Naive thymus-derived CD4-positive, alpha-beta T cell (primary cell): ENCODE data around the gene GBP2. TPM values are rescaled to one million over a fixed set of nuclear protein-coding genes. Genes with fewer than 3 reads are reported as not detected.
A peak's percentile ranks its signal among the peaks of the same experiment; 100 is the strongest.

Experiments used
- ATAC-seq: fragments of 150-1000 bp; cut with Tn5 transposase; 2 replicates; pipeline ENCODE4 v1.10.0; 2021; ENCODE audit warnings: mild to moderate bottlenecking, moderate library complexity
- CTCF ChIA-PET: fragments of 350-600 bp; sonication (Branson Sonifier 250); formaldehyde crosslinking; loops from one replicate; lab custom pipeline; 2021; ENCODE audit warnings: antibody characterized with exemption; lab: Charles Lee
- POLR2A ChIA-PET: fragments of 350-600 bp; sonication (Branson Sonifier 250); formaldehyde crosslinking; loops from one replicate; lab custom pipeline; 2021; ENCODE audit warnings: antibody characterized with exemption, inconsistent platforms; lab: Charles Lee
- DNase-seq, 9 donors: peaks; one replicate each; pipeline versions ENCODE4 v3.0.0 to v3.0.0-alpha.2; 2020 to 2022; ENCODE audit warnings: mixed read lengths in 1 of 9
- H3K27ac ChIP-seq: one replicate; pipeline ENCODE4 v1.7.0; 2013; ENCODE audit warnings: mild to moderate bottlenecking, low read depth, low read length, moderate library complexity
- H3K27me3 ChIP-seq, 2 donors: one replicate each; pipeline ENCODE4 v1.7.0; 2013; ENCODE audit warnings: low read length in 2 of 2, mild to moderate bottlenecking in 2 of 2, moderate library complexity in 2 of 2; ENCODE audit not compliant: control insufficient read depth in 2 of 2, insufficient read depth in 2 of 2
- H3K36me3 ChIP-seq, 3 experiments: 1 replicate in 2 of 3; 2 replicates in 1 of 3; pipeline ENCODE4 v1.7.0; 2013; ENCODE audit warnings: low read length in 3 of 3, mild to moderate bottlenecking in 3 of 3, moderate library complexity in 1 of 3; ENCODE audit not compliant: insufficient read depth in 3 of 3, control insufficient read depth in 2 of 3
- H3K4me1 ChIP-seq, 2 donors: one replicate each; pipeline ENCODE4 v1.7.0; 2013; ENCODE audit warnings: low read length in 2 of 2, mild to moderate bottlenecking in 2 of 2, moderate library complexity in 1 of 2; ENCODE audit not compliant: control insufficient read depth in 2 of 2, insufficient read depth in 2 of 2
- H3K4me3 ChIP-seq: 2 replicates; pipeline ENCODE4 v1.7.0; 2013; ENCODE audit warnings: mild to moderate bottlenecking, low read length
- H3K9me3 ChIP-seq, 3 experiments: 1 replicate in 2 of 3; 2 replicates in 1 of 3; pipeline ENCODE4 v1.7.0; 2013; ENCODE audit warnings: low read length in 3 of 3; ENCODE audit not compliant: control insufficient read depth in 2 of 3
- H3K27ac Mint-ChIP-seq, 9 donors: one replicate each; pipeline ENCODE4 v1.8.0; 2020 to 2022; ENCODE audit warnings: mixed read lengths in 9 of 9, mild to moderate bottlenecking in 8 of 9, moderate library complexity in 5 of 9, inconsistent platforms in 2 of 9
- H3K27me3 Mint-ChIP-seq, 5 donors: one replicate each; pipeline ENCODE4 v1.8.0; 2021 to 2022; ENCODE audit warnings: mixed read lengths in 5 of 5, mild to moderate bottlenecking in 1 of 5
- H3K36me3 Mint-ChIP-seq, 5 donors: one replicate each; pipeline ENCODE4 v1.8.0; 2020 to 2022; ENCODE audit warnings: mixed read lengths in 5 of 5, mild to moderate bottlenecking in 3 of 5, inconsistent platforms in 1 of 5
- H3K4me1 Mint-ChIP-seq, 7 donors: one replicate each; pipeline ENCODE4 v1.8.0; 2020 to 2022; ENCODE audit warnings: mixed read lengths in 7 of 7, mild to moderate bottlenecking in 3 of 7, inconsistent platforms in 1 of 7
- H3K4me3 Mint-ChIP-seq, 10 donors: one replicate each; pipeline ENCODE4 v1.8.0; 2020 to 2022; ENCODE audit warnings: mild to moderate bottlenecking in 10 of 10, mixed read lengths in 10 of 10, moderate library complexity in 6 of 10, inconsistent platforms in 2 of 10
- H3K9me3 Mint-ChIP-seq, 11 donors: one replicate each; pipeline ENCODE4 v1.8.0; 2020 to 2022; ENCODE audit warnings: mixed read lengths in 11 of 11, mild to moderate bottlenecking in 4 of 11, inconsistent platforms in 1 of 11, moderate library complexity in 1 of 11
- intact Hi-C, 2 donors: fragments of 100-400 bp; cut with micrococcal nuclease; formaldehyde crosslinking; loops; one replicate each; pipeline ENCODE4 v1.15.1; 2023
- polyA plus RNA-seq, 2 donors: library from polyadenylated mRNA; unstranded; fragments of 300-500 nt; fragmentation: Illumina TruSeq; gene quantifications; one replicate each; pipeline ENCODE4 v1.2.3, GENCODE V29; 2021
- total RNA-seq, 6 experiments: library from RNA in 5 of 6; stranded (reverse) in 5 of 6; gene quantifications; 1 replicate in 5 of 6; 2 replicates in 1 of 6; pipeline ENCODE4 v1.2.3 and lab custom pipeline; 2021 to 2026

Gene GBP2
- total and polyA plus RNA-seq, 7 experiments from 2014 or later = 73.8 to 200 (median 104) TPM

- Histone ChIP-seq H3K9me3 (no peaks in the 10 kb centered on the region), H3K4me1 (peaks cover 17 to 21% of the 10 kb centered on the region in 2 donors), H3K4me3 (no peak overlapping the region), H3K27ac (no peak overlapping the region), H3K27me3 (no peaks in the 10 kb centered on the region), H3K36me3 (peaks cover 18 to 39% (median 34%) of the 10 kb centered on the region in 3 experiments)
- no peaks in the 10 kb centered on the region for H3K9me3 Mint-ChIP-seq
- no peaks in the 10 kb centered on the region for H3K27me3 Mint-ChIP-seq
- ATAC-seq = no peak
- H3K36me3 Mint-ChIP-seq = peaks cover 0 to 38% (median 16%) of the 10 kb centered on the region in 5 donors
- H3K4me3 Mint-ChIP-seq = peak overlapping the region in 6 of 10 donors; percentile 0 to 98 (median 67)
- H3K27ac Mint-ChIP-seq = peak overlapping the region in 6 of 9 donors; percentile 11 to 97 (median 50)
- POLR2A ChIA-PET = interaction anchor here (1.0 kb wide), 1 partner anchor 22 kb away, joined by 3 read pairs; no protein-coding TSS in a partner anchor
- intact Hi-C loops = loop anchor here in 1 of 2 donors (5.0 kb wide), 1 partner anchor 59 kb away; no protein-coding TSS in a partner anchor
- peaks cover 19 to 49% (median 40%) of the 10 kb centered on the region in 7 donors for H3K4me1 Mint-ChIP-seq
- CTCF ChIA-PET = no interaction called here
- no peak for DNase-seq
These were observed 4.3 kb downstream of the GBP2 start for GRCh38 chr1:89121641-89122040.

GRCh38 chr1:89114662-89115061 lies 11.3 kb downstream of the GBP2 start:
- intact Hi-C loops = loop anchor here in 1 of 2 donors (10.0 kb wide), 1 partner anchor 150 kb away; no protein-coding TSS in a partner anchor
- DNase-seq (no peak), ATAC-seq (no peak)
- Histone ChIP-seq H3K27ac (no peak overlapping the region), H3K9me3 (no peaks in the 10 kb centered on the region), H3K4me3 (no peak overlapping the region), H3K4me1 (peaks cover 0 to 4% of the 10 kb centered on the region in 2 donors), H3K36me3 (peaks cover 33 to 96% (median 71%) of the 10 kb centered on the region in 3 experiments), H3K27me3 (no peaks in the 10 kb centered on the region)
- H3K27me3 Mint-ChIP-seq = no peaks in the 10 kb centered on the region
- peak overlapping the region in 1 of 10 donors; percentile 3 for H3K4me3 Mint-ChIP-seq
- peaks cover 13 to 43% (median 26%) of the 10 kb centered on the region in 7 donors for H3K4me1 Mint-ChIP-seq
- ChIA-PET CTCF (no interaction called here), POLR2A (interaction anchor here (1.1 kb wide), 1 partner anchor 13 kb away, joined by 4 read pairs; no protein-coding TSS in a partner anchor)
- H3K9me3 Mint-ChIP-seq = peaks cover 0 to 3% (median 0%) of the 10 kb centered on the region in 11 donors
- peaks cover 33 to 67% (median 58%) of the 10 kb centered on the region in 5 donors for H3K36me3 Mint-ChIP-seq
- H3K27ac Mint-ChIP-seq = peak overlapping the region in 4 of 9 donors; percentile 2 to 85 (median 58)

- Mint-ChIP-seq H3K27me3 (no peaks in the 10 kb centered on the region), H3K4me1 (peaks cover 13 to 47% (median 31%) of the 10 kb centered on the region in 7 donors), H3K9me3 (peaks cover 0 to 3% (median 0%) of the 10 kb centered on the region in 11 donors), H3K4me3 (no peak overlapping the region), H3K27ac (peak overlapping the region in 8 of 9 donors; percentile 52 to 83 (median 67)), H3K36me3 (peaks cover 44 to 83% (median 73%) of the 10 kb centered on the region in 5 donors)
- Histone ChIP-seq H3K36me3 (peaks cover 24 to 96% (median 69%) of the 10 kb centered on the region in 3 experiments), H3K27me3 (no peaks in the 10 kb centered on the region), H3K27ac (no peak overlapping the region), H3K9me3 (no peaks in the 10 kb centered on the region), H3K4me1 (no peaks in the 10 kb centered on the region), H3K4me3 (no peak overlapping the region)
- ChIA-PET POLR2A (interaction anchor here (0.7 to 1.4 kb wide), 2 partner anchors 14 to 269 kb away, joined by 4 to 7 read pairs; no protein-coding TSS in a partner anchor), CTCF (no interaction called here)
- DNase-seq = no peak
- intact Hi-C loops = loop anchor here (2.0 to 10.0 kb wide), 2 partner anchors 14 to 152 kb away; partner anchors contain the start of gene GBP2 (in 1 of the 2)
- ATAC-seq = no peak
These were observed 12.9 kb downstream of the GBP2 start for GRCh38 chr1:89112871-89113613.

- Mint-ChIP-seq H3K4me1 (peaks cover 0 to 14% (median 9%) of the 10 kb centered on the region in 7 donors), H3K36me3 (peaks cover 31 to 70% (median 63%) of the 10 kb centered on the region in 5 donors), H3K4me3 (no peak overlapping the region), H3K9me3 (peaks cover 0 to 11% (median 2%) of the 10 kb centered on the region in 11 donors), H3K27ac (peak overlapping the region in 4 of 9 donors; percentile 17 to 71 (median 36)), H3K27me3 (no peaks in the 10 kb centered on the region)
- intact Hi-C loops = no loop called here
- Histone ChIP-seq H3K9me3 (no peaks in the 10 kb centered on the region), H3K4me3 (no peak overlapping the region), H3K4me1 (no peaks in the 10 kb centered on the region), H3K27ac (no peak overlapping the region), H3K36me3 (peaks cover 12 to 59% (median 34%) of the 10 kb centered on the region in 3 experiments), H3K27me3 (no peaks in the 10 kb centered on the region)
- ChIA-PET CTCF (no interaction called here), POLR2A (no interaction called here)
- ATAC-seq = no peak
- no peak for DNase-seq
These were observed 21.2 kb downstream of the GBP2 start for GRCh38 chr1:89104687-89105086.

- ATAC-seq (no peak), DNase-seq (no peak)
- Mint-ChIP-seq H3K36me3 (peaks cover 26 to 67% (median 57%) of the 10 kb centered on the region in 5 donors), H3K4me3 (no peak overlapping the region), H3K27me3 (no peaks in the 10 kb centered on the region), H3K9me3 (peaks cover 0 to 11% (median 3%) of the 10 kb centered on the region in 11 donors), H3K4me1 (peaks cover 0 to 13% (median 9%) of the 10 kb centered on the region in 7 donors), H3K27ac (peak overlapping the region in 4 of 9 donors; percentile 14 to 71 (median 45))
- intact Hi-C loops = no loop called here
- Histone ChIP-seq H3K4me1 (no peaks in the 10 kb centered on the region), H3K4me3 (no peak overlapping the region), H3K27ac (no peak overlapping the region), H3K27me3 (no peaks in the 10 kb centered on the region), H3K36me3 (peaks cover 10 to 53% (median 28%) of the 10 kb centered on the region in 3 experiments), H3K9me3 (no peaks in the 10 kb centered on the region)
- CTCF ChIA-PET = no interaction called here
- POLR2A ChIA-PET = no interaction called here
These were observed 21.8 kb downstream of the GBP2 start for GRCh38 chr1:89104147-89104546.

- Histone ChIP-seq H3K27ac (no peak overlapping the region), H3K36me3 (peaks cover 10 to 32% (median 17%) of the 10 kb centered on the region in 3 experiments), H3K4me1 (no peaks in the 10 kb centered on the region), H3K9me3 (no peaks in the 10 kb centered on the region), H3K4me3 (no peak overlapping the region), H3K27me3 (no peaks in the 10 kb centered on the region)
- H3K27me3 Mint-ChIP-seq = peaks cover 0 to 3% (median 0%) of the 10 kb centered on the region in 5 donors
- DNase-seq = no peak
- ATAC-seq = no peak
- intact Hi-C loops = no loop called here
- CTCF ChIA-PET = no interaction called here
- POLR2A ChIA-PET = no interaction called here
- peaks cover 0 to 16% (median 6%) of the 10 kb centered on the region in 11 donors for H3K9me3 Mint-ChIP-seq
- no peak overlapping the region for H3K27ac Mint-ChIP-seq
- peaks cover 20 to 50% (median 36%) of the 10 kb centered on the region in 5 donors for H3K36me3 Mint-ChIP-seq
- H3K4me1 Mint-ChIP-seq = peaks cover 0 to 8% (median 0%) of the 10 kb centered on the region in 7 donors
- H3K4me3 Mint-ChIP-seq = no peak overlapping the region
These were observed 23.9 kb downstream of the GBP2 start for GRCh38 chr1:89102021-89102420.
